Stimulated activated CD8-positive, alpha-beta memory T cell treated with anti-CD3 and anti-CD28 coated beads, Interleukin-4, amount 100 ng/mL, for 24 hours (primary cell): ENCODE data around the gene HOXB9.

Experiments used
- DNase-seq: peaks from one replicate; pipeline ENCODE4 v3.0.0-alpha.2; 2020; ENCODE audit warnings: low read depth

HOXB9 gene

DNA sequence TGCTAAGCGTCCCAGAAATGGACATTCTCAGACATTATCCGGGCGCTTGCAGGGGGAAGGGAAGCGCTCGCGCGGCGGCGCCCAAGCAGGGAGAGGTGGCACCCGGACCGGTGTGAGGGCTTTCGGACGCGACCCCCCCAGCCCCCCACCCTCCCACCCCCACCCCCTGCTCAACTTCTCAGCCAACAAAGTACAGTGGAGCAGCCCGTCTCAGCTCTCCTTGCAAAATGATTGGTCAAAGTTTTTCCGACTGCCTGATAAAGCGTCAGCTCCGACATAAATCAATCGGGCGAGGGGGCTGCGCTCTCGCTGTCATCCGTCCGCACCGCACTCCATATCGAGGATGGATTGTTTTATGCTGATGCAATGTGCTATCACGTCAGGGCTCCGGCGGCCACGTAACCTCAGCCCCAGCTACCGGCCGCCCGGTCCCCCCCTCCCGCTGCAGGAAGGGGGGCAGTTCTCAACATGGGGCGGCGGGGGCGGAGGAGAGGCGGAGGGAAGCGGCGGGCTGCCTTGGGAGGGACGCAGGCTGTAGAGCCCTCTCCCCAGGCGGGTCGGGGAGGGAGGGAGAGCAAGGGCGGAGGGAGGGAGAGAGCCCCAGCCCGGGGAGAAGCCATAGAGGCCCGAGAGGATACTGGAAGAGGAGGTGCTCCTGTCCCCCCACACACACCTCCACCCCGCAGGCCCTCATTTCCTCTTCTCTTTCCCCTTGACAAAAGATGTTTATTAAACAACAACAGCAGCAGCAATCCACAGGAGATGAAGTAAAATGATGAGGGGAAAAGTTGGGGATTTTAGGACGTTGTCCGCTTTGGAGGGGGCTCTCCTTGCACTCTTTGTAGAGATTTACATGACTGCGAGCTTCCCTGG lies at the start of gene HOXB9:
Gene HOXB9, minus strand, starts transcription at position 114 of the 873 bp plus-strand sequence. Its CDS starts 89 bp downstream, at position 25.
- peak; percentile 41 for DNase-seq

DNA sequence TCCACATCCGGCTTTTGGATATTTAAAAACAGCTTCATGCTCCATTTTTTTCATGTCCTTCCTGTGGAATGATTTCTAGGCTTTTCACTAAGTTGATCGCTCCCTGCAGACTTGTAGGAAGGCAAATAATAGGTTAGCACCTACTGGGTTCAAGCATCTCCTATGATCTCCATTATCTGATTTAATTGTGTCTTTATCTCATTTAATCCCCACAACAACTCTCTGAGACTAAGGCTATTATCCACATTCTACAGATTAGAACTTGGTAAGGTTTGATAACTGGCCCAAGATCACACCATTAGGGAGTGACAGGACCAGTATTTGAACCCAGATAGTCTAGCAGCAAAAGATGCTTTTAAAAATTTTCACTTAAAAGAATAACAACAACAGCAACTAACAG lies 46.2 kb upstream of the HOXB9 start:
- DNase-seq: no peak

- peak; percentile 57 for DNase-seq
These were observed 45.6 kb upstream of the HOXB9 start for GRCh38 chr17:48671697-48672171.

- DNase-seq: no peak
These were observed 37.2 kb upstream of the HOXB9 start for GRCh38 chr17:48663134-48663924.

DNA sequence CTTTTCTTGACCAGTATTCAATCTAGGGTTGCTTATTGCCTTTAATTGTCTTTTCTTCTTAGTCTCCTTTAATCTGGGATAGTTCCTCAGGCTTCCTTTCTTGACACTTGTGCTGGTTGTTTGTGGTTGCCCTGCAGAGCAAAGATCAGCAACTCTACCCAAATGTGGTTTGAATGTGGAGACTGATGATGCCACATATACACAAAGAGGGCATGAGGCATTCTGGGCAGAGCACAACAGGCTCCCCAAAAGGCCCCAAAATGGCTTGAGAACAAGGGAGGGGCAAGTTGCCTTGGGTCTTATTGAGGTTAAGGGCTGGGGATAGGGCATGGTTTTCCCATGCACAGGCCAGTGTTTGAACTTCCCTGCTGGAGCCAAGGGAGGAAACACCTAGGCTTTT lies 29.8 kb upstream of the HOXB9 start:
- no peak for DNase-seq

GRCh38 chr17:48649741-48650140 lies 23.6 kb upstream of the HOXB9 start:
- DNase-seq: no peak

- no peak for DNase-seq
These were observed 21.7 kb upstream of the HOXB9 start for GRCh38 chr17:48647963-48648245.

DNA sequence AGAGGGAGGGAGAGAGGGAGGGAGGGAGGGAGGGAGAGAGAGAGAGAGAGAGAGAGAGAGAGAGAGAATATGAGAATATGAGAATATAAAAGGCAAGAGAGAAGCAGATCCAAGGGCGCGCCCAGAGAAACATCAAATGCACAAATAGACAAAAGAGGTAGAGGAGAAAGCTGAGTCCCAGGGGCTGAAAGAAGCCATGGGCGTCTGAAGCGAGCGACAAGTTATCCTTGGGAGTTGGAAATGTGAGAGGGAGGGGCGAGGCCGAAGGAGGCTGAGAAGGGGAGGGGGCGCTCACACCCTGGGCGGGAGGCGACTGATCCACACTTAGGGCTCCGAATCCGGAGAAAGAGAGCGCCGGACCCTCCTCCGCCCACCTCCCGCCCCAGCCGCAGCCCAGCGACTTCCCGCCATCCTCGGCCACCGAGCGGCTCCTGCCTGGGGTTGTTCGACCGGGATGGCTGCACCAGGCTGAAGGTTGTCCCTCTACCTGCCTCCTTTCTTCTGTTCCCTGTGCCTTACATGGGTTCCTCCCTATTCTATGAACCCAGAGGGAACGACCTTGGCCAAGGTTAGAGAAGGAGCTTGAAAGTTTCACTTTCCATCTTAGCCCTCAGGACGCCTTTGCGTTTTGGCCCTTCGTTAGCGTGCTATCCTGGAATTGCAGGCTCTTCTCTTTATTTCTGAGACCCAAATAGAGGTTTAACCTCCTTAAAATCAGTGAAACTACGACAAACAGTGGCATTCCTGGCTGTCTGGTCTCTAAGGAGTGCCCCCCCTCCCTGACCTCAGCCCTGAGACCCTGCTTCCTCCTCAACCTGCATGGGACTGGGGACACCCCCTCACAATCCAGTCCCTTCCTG lies 21.2 kb upstream of the HOXB9 start:
- no peak for DNase-seq

DNA sequence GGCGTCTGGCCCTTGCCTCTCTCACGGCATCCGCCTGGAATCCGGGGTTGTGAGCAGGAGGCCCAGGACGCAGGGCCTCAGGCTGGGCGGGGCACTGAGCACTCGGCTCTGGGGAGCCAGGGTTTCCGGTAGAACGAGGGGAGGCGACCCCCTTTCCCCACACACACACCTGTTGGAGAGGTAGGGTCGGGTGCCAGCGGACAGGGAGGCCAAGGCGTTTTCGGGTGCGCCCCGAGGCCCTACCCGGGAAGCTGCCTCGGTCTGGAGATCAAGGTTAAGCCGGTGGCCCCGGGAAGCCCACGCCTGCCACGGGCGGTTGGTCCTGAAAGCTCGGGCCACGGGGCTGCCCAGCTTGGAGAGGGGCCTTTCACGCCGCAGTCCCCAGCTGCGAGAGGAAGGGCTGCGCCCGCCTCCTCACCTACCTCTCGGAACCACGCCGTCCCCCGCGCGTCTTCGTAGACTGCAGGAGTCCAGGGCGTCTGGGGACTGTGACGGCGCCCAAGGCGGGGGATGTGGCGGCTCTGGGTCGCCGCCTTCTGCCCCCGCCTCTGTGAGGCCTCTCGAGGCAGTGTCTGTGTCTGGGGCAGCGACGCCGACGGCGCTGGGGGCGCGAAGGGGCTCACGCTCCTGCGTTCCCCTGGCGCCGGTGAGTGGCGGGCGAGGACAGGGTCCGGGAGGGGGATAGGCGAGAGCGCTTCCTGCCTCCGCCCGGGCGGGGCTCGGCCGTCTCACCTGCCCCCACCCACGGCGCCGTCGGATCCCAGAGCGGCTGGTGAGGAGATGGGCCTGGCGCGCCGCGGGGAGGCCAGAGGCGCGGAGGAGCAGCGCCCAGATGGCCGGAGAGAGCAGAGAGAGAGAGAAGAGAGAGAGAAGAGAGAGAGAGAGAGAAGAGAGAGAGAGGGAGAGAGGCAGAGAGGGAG lies 20.3 kb upstream of the HOXB9 start:
- DNase-seq: peak; percentile 9

- no peak for DNase-seq
These were observed 19.6 kb upstream of the HOXB9 start for GRCh38 chr17:48645639-48646182.

GRCh38 chr17:48644910-48645557 lies 18.9 kb upstream of the HOXB9 start:
- DNase-seq: no peak

GRCh38 chr17:48644159-48644558 lies 18.0 kb upstream of the HOXB9 start:
- no peak for DNase-seq

- DNase-seq: no peak
These were observed 17.5 kb upstream of the HOXB9 start for GRCh38 chr17:48643697-48644012.

DNA sequence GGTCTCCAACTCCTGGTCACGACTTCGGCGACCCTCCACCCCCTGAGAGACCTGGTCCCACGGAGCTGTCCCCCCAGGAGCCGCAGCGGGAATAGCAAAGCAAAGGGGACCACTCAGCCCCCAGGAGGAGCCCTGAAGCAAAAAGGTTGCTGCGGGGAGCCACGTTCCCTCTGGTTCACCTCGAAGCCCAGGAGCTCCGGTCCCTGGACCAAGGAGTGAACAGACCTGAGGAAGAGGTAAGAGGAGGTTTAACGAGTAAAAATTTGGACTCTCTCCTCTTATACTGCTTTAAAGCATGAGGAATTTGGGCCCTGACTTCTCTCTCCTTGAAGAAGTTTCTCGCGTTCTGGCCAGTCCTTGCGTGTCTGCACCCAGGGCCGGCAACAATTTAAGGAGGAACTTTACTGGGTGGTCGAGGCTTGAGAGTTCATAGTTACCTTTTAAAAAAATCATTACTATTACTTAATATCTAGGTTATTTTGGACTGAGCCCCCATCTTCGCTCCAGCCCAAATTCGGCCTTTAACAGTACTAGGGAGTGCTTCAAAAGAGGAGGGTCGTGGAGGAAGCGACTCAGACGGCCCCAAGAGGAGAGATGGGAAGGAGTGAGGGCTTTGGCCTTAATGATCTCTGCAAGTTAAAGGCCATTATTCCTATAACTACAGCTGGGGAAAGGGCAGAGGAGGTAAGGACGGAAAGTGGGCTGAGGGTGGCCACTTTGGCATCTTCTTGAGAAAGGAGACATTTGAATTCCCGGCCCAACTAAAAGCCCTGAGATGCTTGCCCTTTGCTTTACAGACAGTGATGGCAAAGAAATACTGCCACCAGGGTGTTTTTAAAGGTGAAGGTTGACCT lies 16.9 kb upstream of the HOXB9 start:
- DNase-seq: no peak

- no peak for DNase-seq
These were observed 16.1 kb upstream of the HOXB9 start for GRCh38 chr17:48642059-48642842.

GRCh38 chr17:48641541-48642058 lies 15.4 kb upstream of the HOXB9 start:
- DNase-seq: no peak

DNA sequence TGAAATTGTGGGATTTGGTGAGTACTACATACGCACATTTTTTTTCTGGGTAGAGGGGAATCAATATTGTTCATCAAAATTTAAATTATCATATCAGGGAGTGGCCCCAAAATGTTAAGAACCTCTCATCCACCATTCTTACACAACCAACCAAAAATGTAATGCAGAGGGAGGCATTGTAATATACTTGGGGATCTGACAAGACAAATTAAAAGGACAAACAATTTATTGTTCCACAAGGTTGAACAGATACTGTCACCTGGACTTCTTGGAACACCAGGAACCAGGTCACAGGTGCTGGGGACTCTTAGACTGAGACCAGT lies 14.7 kb upstream of the HOXB9 start:
- DNase-seq: no peak

- no peak for DNase-seq
These were observed 14.1 kb upstream of the HOXB9 start for GRCh38 chr17:48639982-48640857.
